Stimulated activated CD4-positive, alpha-beta T cell treated with anti-CD3 and anti-CD28 coated beads, Interleukin-4, amount 100 ng/mL, for 48 hours (primary cell): ENCODE results near the gene COQ10A.
"Not testable (repeated sequence)": the region's sequence is repeated elsewhere in the genome, so short reads cannot be mapped to it uniquely, and the experiment has no call there.

Experiments
- DNase-seq, 2 donors: peaks; one replicate each; pipeline ENCODE4 v3.0.0-alpha.2; 2020; ENCODE audit warnings: low read depth in 2 of 2

Gene COQ10A

DNA sequence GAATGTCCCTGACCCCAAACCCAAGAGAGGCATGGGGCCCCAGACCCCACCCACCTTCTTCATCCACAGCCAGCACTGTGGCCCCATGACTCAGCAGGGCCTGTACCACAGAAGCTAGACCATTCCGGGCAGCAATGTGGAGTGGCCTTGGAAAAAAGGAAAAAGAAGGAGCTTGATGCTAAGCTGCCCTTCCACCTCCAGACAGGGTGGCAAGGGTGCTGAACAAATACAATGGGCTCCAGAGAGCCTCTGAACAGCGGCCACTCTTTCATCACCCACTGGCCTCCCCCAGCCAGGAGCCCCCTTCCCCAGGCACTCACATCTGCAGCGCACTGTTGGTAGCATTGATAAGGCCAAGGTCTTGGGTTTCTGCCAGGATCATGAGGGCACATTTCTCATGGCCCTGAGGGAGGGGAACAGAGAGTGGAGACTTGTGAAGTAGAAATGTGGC lies 23.0 kb upstream of the COQ10A start:
- DNase-seq = no peak

DNA sequence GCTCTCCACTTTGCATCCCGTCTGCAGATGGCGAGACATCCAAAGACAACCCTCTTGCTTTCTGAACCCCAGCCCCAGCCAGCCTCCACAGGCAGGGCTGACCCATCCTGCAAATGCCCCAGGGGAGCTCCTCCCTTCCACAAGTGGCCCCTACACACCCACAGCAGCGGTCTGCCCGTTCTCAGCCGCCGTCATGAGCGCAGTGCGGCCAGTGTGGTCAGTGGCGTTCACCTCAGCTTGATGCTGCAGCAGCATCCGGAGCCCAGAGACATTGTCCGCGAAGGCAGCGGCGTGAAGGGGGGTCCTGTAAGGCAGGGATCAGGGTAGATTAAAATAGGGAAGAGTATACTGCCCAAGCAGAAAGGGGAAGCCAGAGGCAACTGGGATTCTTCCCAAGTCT lies 22.2 kb upstream of the COQ10A start:
- DNase-seq = no peak

DNA sequence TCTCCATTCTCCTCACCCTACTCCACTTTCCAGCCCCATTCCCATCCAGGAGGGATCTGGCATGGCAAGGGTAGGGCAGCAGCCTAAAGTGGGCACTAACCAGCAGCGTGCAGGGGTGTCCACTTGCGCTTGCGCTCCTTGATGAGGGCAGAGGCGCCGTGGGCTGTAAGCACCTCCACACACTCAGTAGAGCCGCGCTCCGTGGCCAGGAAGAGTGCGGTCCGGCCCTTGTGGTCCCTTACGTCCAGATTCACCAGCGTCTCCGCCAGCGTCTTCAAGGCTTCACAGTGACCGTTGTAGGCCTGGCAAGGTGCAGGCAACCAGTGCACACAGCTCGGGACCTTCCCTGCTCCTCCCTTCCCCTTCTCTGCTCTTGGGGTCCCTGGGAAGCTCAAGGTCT lies 18.8 kb upstream of the COQ10A start:
- DNase-seq = no peak

DNA sequence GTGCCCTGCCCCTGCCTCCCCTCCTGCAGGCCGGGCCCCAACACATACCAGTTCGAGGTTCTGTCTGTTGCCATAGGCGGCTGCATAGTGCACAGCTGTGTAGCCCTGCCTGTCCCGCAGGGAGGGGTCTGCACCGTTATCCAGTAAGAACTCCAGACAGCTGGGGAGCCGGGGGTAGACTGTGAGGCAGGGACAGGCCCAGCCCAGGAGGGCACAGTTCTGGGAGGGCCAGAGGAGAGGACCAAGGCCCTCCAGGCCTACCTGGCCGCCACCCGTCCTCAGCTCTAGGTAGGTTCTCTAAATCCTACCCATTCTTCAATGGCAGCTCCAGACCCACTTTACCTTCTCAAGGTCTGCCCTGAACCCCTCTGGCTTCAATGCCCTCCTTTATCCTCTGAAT lies 18.0 kb upstream of the COQ10A start:
- no peak for DNase-seq

DNA sequence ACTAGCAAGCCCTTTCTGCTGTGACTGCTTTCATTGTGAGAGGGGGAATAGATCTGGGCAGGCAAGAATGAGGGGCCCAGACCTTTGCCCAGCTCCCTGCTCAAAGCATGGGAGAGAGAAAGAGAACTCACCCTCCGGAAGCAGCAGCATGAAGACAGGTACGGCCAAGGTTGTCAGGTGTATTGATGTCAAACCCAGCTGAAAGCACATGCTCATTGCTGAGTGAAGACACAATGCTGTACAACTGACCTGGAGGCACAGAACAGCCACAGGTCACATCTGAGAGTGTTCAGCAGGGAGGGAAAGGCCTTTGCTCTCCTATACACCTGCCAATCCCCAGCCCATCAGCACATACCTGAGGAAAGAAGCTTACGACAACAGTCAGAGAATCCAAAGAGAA lies 14.1 kb upstream of the COQ10A start:
- no peak for DNase-seq

DNA sequence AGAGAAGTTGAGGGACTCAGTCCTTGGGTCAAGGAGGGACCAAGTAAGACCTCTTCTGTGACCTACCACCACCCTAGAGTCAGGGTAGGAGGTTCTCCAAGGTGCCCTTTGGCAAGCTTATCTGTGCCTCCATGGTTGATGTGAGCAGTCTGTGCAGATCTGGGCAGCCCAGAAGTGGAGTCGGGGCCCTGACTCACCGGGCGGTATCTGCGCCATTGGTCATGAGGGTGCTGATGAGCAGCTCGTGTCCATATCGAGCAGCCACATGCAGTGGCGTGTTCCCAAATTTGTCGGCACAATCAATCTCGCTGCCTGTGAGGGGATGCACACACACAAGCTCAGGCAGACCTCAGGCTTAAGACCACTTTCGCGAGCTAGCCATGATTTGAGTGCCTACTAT lies 13.7 kb upstream of the COQ10A start:
- no peak for DNase-seq

DNA sequence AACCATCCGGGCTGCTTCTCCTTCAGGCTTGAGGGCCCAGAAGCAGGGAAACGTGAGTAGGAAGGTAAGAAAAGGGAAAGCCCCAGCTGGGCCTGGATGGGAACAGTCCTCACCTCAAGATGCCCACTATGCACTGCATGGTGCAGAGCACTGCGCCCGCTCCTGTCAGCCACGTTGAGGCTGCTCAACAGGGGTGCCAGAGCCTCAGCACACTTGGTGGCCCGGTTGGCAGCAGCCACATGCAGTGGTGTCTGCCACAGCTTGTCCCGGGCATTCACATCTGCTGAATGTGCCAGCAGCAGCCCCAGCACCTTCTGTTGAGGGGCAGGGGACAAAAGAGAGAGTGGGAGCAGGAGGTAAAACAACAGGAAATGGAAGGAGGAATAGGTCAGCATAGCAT lies 11.1 kb upstream of the COQ10A start:
- no peak for DNase-seq

DNA sequence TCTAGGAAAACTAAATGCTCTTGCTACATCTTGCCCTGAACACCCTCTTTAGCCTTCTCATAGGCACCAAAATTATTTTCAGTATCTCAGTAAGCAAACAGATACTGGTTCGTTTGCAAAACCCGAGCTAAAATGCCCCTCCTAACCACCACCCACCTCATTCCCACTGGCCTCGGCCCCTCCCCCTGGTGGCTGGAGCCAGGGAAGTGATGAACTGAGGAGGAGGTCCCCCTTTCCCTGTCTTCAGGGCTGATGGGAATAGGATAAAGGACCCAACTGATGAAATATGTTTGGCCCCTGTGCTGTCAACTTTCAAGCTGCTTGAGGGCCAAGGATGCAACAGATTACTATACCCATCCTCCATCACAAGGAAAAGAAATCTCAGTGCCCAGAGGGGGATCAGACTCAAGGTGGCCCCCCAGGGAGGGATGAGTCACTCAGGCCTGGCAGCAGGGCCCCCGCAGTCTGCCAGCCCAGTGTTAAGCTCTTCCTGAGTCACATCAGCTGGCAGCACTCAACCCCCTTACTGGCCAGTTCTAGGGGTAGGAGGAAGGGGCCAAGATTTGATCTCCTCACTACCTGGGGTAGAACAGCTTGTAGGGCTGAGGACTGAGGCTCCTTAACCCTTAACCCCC lies 10.3 kb upstream of the COQ10A start:
- DNase-seq = no peak

DNA sequence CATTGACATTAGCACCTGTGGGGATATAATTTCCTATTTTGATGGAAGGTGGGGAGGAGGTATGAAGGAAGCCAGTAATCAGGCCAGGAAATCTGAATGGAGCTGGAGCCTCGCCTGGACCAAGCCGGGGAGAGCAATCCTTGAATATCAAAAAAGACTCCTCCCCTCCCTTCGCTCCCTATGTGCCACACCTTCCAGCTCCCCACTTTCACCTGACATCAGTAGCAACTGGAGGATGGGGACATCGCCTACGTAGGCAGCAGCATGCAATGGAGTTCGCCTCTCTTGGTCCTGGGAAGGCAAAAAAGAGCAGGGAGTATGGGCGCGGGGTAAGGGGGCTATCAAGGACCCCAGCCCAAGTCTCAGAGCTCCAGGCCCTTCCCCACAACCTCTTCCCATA lies 9.7 kb upstream of the COQ10A start:
- DNase-seq = no peak

DNA sequence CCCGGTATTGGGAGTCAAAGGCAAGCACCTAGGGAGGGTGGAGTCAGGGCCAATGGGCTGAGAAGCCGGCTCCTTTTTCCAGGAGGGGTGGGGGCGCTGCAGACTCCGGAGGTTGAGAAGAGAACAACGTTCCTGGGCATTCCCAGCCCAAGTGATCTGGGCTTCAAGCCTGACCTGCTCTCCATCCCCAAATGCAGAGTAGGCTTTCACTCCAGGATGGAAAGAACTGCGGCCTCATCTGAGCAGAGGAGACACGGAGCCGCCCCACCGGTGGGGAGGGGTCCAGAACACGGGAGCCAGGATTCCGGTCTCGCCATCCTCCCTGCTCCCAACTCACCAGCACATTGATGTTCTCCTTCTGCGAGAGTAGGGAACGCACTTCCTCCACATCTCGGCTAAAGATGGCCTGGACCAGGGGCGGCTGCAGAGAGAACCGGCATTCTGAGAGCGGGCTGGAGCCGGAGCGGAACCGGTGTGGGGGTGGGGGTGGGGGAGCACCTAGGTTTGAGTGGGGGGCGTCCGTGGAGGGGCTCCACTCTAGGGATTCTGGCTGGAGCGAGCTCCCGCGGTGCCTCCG lies 9.2 kb upstream of the COQ10A start:
- no peak for DNase-seq

DNA sequence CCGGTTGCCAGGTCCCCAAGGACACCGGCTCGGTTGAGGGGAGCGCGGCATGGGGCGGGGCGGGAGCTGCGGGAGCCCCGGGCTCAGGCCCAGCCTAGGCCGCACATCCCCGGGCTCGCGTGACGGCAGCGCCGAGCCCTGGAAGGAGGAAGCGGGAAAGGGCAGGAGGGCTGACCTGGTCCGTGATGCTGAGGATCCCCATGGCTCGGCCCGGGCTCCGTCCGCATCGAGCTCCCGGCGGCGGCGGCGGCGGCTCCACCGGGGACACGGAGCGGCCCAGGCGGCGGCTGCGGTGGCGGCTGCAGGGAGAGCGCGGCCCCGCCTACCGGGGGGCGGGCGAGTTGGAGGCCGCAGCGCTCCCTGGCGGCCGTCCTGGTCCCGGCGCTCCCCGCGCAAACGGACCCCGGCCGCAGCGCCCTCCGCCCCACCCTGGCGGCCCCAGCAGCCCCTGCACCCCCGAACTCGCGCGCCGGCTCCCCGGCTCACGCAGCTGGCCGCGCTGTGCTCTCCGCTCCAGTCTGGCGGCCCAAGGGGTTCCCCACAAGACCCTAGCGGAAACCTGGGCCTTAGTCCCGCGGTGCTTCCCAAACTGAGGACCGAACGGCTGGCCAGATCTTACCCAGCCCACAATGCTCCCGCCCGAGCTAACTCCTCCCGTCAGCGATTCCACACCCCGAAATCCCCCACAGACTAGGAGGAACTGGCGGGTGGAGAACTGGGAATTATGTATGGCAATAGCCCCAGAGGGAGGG lies 8.5 kb upstream of the COQ10A start, which contains the start of gene ANKRD52:
Gene ANKRD52, minus strand, starts transcription at position 317 of the 752 bp plus-strand sequence. Its CDS starts 115 bp downstream, at position 202.
- DNase-seq = peak; percentile 75 to 77

DNA sequence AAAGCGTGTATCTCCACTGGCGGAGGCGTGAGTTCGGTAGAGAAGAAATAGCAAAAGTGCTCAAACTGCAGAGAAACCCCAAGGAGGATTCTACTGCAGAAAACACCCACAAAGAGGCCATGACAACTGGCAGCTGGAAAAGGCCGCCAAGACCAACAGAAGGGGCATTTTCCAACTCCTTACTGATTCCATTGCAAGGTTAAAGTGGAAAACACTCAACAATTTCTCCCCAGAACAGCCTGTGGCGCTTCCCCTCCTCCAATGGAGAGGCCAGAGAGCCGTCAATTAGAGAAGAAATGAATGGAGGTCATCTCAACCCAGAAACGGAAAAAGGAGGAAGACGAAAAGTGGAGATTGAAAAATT lies 7.9 kb upstream of the COQ10A start:
- no peak for DNase-seq

DNA sequence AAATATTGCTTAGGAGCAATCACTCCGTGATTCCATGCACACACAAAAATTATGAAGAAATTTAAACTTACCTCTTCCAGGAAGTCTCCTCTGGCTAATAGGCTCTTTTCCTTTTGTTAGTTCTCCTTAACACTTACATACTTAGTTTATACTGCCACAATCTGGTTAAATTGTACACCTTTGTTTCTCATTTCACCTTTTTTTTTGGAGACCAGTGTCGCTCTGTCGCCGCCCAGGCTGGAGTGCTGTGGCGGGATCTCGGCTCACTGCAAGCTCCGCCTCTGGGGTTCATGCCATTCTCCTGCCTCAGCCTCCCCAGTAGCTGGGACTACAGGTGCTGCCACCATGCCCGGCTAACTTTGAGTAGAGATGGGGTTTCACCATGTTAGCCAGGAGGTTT lies 6.4 kb upstream of the COQ10A start:
- no peak for DNase-seq

DNA sequence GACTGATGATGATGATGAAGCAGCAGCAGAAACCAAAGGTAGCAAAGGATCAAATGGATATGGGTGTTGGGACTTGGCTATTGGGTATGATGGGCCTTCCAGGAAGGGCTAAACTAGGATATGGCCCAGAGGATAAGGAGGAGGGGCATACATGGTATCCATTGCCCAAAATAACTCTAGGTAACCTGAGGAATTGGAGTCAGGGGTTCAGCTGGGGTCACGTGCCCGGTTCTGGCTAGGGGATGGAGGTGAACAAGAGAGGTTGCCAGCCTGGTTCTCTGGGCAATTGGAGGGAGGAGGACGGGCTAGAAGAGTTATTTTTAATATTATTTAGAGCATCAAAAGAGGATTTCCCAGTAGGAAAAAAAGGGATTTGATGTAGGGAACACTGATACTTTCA lies 5.8 kb upstream of the COQ10A start:
- no peak for DNase-seq

DNA sequence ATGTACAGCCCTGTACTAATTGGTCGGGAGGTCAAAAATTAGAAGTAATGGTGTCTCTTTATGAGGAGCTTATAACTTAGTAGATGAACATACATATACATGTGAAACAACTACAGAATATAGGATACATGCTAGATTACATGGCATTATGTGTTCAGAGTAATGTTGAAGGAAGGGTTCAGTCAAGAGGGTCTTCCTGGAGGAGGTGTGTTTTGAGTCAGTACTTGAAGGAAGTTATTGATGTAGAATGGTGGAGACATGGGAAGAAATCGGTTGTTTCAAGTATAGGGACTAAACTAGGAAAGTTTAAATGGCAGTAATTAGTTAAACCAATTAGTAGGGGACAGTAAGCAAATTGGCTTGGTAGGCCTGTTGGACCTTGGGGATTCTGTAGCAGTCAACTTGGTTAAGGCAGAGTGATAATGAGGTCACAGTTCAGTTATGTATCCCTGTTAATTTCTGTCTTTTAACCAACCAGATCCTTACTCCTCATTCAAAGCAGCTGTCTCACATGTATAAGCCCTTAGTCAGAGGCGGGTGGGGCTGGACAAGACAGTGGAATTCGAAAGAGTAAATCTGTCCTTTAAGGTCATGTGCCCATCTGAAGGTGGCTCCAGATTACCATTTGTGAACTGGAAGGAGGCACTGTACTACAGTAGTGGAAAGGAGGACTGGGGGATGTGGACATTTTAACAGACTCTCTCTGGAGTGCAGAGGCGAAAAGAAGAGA lies 5.1 kb upstream of the COQ10A start:
- no peak for DNase-seq

DNA sequence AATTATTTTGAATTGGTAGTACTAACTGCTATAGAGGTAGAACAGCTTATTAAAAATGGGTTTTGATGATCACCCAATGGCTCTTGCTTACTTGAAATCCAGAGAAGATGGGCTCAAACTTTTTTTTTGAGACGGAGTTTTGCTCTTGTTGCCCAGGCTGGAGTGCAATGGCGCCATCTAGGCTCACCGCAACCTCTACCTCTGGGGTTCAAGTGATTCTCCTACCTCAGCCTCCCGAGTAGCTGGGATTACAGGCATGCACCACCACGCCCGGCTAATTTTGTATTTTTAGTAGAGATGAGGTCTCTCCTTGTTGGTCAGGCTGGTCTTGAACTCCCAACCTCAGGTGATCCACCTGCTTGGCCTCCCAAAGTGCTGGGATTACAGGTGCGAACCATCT lies 3.8 kb upstream of the COQ10A start:
- DNase-seq = not testable (repeated sequence)

DNA sequence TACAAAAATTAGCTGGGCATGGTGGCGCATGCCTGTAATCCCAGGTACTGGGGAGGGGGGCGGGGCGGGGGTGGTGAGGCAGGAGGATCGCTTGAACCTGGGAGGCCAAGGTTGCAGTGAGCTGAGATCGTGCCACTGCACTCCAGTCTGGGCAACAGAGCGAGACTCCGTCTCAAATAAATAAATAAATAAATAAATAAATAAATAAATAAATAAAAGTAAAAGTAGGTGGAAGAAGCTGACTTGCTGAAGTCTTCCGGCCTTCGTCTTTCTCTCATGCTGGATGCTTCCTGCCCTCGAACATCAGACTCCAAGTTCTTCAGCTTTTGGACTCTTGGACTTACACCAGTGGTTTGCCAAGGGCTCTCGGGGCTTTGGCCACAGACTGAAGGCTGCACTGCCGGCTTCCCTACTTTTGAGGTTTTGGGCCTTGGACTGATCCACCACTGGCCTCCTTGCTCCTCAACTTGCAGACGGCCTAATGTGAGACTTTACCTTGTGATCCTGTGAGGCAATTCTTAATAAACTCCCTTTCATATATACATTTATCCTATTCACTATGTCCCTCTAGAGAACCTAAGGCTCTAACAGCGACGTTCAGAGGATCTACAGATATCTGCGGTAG lies 562 bp upstream of the COQ10A start:
- not testable (repeated sequence) for DNase-seq

DNA sequence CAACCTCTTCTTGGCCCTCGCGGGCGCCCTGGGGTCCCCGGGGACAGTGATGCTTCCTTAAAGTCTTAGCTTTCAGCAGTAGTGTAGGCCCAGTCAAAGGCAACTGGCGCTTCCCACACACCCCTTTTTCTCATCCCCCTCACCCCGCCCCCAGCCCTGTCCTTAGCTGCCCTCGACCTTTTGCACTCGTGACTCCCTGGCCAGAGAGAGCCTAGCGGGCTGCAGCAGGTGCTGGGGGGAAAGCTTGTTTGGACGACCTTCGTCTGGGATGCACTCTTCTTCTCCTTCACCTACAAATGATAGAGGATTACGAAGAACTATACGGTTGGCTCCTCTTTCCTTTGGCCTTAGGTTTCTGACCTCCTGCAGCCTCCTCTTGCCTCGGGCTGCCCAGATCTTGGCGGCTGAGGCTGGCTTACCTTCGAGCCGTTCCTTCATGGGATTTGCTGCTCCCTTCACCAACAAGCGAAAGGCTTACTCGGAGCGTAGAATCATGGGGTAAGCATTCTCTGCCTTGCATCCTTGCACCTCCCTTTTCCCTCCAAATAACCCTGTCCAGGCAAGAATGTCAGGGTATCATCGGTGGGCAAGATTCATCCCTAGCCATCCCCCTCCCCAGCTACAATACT lies 815 bp downstream of the COQ10A start:
- DNase-seq = no peak

DNA sequence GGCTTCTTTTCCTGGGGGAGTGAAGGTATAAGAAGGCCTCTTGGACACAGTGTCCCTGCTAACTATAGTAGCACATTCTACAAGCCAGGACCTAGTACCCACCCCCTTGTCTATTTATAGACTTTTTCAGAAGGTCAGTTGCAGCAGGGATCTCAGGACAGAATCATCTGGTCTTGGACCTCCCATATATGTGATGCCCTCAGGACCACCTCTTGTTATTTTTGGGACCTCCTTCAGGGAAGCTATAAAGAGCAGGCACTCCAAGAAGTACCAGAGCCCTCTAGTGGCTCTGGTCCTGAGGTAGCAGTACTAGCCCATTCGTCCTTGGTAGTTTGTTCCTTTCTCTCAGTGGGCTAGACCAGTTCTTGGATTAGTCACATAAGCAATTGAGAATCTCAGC lies 4.3 kb downstream of the COQ10A start:
- DNase-seq = no peak

DNA sequence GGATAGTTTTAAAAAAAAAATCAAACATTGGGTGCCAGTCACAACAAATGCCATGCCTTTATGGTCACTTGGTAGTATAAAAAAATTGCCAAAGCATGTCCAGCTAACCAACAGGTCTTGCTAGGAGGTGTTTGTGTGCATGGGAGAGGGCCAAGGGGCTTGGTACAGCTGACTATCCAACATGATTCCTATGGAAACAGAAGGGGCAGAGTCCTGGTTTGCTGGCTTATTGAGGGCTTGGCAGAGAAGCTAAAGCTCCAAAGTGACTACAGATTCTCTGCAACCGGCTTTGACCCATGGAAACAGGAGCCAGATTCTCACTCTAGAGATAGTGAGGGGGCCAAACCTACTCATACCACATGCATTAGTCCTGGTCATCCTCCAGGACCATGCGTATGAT lies 5.7 kb downstream of the COQ10A start:
- not testable (repeated sequence) for DNase-seq

DNA sequence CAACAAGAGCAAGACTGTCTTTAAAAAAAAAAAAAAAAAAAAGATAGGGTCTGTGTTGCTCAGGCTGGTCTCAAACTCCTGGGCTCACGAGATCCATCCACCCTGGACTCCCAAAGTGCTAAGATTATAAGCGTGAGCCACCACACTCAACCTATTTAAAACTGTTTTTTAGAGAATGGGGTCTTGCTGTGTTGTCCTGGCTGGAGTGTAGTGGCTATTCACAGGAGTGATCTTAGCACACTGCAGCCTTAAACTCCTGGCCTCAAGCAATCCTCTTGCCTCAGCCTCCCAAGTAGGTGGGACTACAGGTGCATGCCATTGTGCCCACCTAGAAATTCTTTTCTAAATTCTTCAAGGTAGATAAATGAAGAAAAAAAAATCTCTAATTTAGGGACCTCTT lies 7.6 kb downstream of the COQ10A start:
- DNase-seq = no peak

DNA sequence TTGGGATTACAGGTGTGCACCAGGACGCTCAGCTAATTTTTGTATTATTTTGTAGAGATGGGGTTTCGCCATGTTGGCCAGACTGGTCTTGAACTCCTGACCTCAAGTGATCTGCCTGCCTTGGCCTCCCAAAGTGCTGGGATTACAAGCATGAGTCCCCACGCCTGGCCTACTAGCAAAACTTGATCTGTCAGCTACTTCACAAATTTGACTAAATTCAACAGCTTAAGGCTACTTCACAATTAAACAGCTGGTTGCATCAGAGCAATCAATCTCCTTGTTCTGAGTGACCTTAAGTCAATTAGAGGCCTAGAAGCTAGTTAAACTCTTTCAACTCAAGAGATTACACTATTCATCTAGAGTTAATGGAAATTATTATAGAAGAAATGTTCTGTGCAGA lies 12.2 kb downstream of the COQ10A start:
- DNase-seq = no peak
